HUES64 (cell line): ENCODE results near the gene SMS.

Source experiments
- H3K27ac ChIP-seq: 2 replicates; pipeline ENCODE4 v1.7.0; 2013; ENCODE audit warnings: low read depth, low read length, inconsistent platforms
- H3K27me3 ChIP-seq: 2 replicates; pipeline ENCODE4 v1.6.1; 2013; ENCODE audit warnings: mild to moderate bottlenecking, low read length; ENCODE audit not compliant: insufficient read depth
- H3K36me3 ChIP-seq: 2 replicates; pipeline ENCODE4 v1.6.1; 2013; ENCODE audit warnings: mild to moderate bottlenecking, low read length; ENCODE audit not compliant: insufficient read depth
- H3K4me1 ChIP-seq: 2 replicates; pipeline ENCODE4 v1.6.1; 2013; ENCODE audit warnings: mild to moderate bottlenecking, low read length, moderate library complexity; ENCODE audit not compliant: insufficient read depth
- H3K4me3 ChIP-seq: 2 replicates; pipeline ENCODE4 v1.5.1; 2013; ENCODE audit warnings: mild to moderate bottlenecking, low read length, moderate library complexity
- H3K9ac ChIP-seq: 2 replicates; pipeline ENCODE4 v1.6.1; 2013; ENCODE audit warnings: mild to moderate bottlenecking, low read depth, low read length
- H3K9me3 ChIP-seq: 2 replicates; pipeline ENCODE4 v1.6.1; 2013; ENCODE audit warnings: low read depth, low read length; ENCODE audit not compliant: insufficient read depth
- WGBS: fragments of 150-250, 120-280 bp; methylation state at CpG from one replicate; pipeline ENCODE4 v1.1.7; 2013; ENCODE audit warnings: missing lambda C conversion rate; 5-methylcytosine and 5-hydroxymethylcytosine counted together

The SMS gene

GRCh38 chrX:21978346-21978745, 37.8 kb downstream of the SMS start:
- WGBS: 100% methylated on average over 5 of the region's 5 CpGs
- H3K9ac ChIP-seq: no peak overlapping the region
- H3K9me3 ChIP-seq: no peaks in the 10 kb centered on the region
- H3K36me3 ChIP-seq: peaks cover 69% of the 10 kb centered on the region
- no peaks in the 10 kb centered on the region for H3K4me1 ChIP-seq
- H3K4me3 ChIP-seq: no peak overlapping the region
- H3K27me3 ChIP-seq: no peaks in the 10 kb centered on the region
- H3K27ac ChIP-seq: no peak overlapping the region

- no peaks in the 10 kb centered on the region for H3K27me3 ChIP-seq
- no peaks in the 10 kb centered on the region for H3K4me1 ChIP-seq
- no peak overlapping the region for H3K9ac ChIP-seq
- H3K36me3 ChIP-seq: peaks cover 58% of the 10 kb centered on the region
- WGBS: 98% methylated on average over 6 of the region's 6 CpGs
- H3K4me3 ChIP-seq: no peak overlapping the region
- no peak overlapping the region for H3K27ac ChIP-seq
- H3K9me3 ChIP-seq: no peaks in the 10 kb centered on the region
Measured at GRCh38 chrX:21982311-21982710, 41.8 kb downstream of the SMS start.

GRCh38 chrX:21985332-21985777, 44.8 kb downstream of the SMS start:
- WGBS: 34% methylated on average over 3 of the region's 3 CpGs
- peaks cover 64% of the 10 kb centered on the region for H3K36me3 ChIP-seq
- no peaks in the 10 kb centered on the region for H3K4me1 ChIP-seq
- no peaks in the 10 kb centered on the region for H3K27me3 ChIP-seq
- H3K9ac ChIP-seq: no peak overlapping the region
- H3K9me3 ChIP-seq: no peaks in the 10 kb centered on the region
- no peak overlapping the region for H3K4me3 ChIP-seq
- no peak overlapping the region for H3K27ac ChIP-seq

- H3K9ac ChIP-seq: no peak overlapping the region
- H3K4me3 ChIP-seq: no peak overlapping the region
- no peaks in the 10 kb centered on the region for H3K9me3 ChIP-seq
- H3K27me3 ChIP-seq: no peaks in the 10 kb centered on the region
- peaks cover 63% of the 10 kb centered on the region for H3K36me3 ChIP-seq
- no peaks in the 10 kb centered on the region for H3K4me1 ChIP-seq
- H3K27ac ChIP-seq: no peak overlapping the region
- 100% methylated on average over 1 of the region's 1 CpG for WGBS
Measured at GRCh38 chrX:21986596-21986995, 46.1 kb downstream of the SMS start.

GRCh38 chrX:21989384-21989783, 48.9 kb downstream of the SMS start:
- no peaks in the 10 kb centered on the region for H3K4me1 ChIP-seq
- no peaks in the 10 kb centered on the region for H3K27me3 ChIP-seq
- no peak overlapping the region for H3K27ac ChIP-seq
- WGBS: 89% methylated on average over 3 of the region's 4 CpGs
- no peak overlapping the region for H3K4me3 ChIP-seq
- no peaks in the 10 kb centered on the region for H3K9me3 ChIP-seq
- H3K36me3 ChIP-seq: peaks cover 80% of the 10 kb centered on the region
- no peak overlapping the region for H3K9ac ChIP-seq

- 82% methylated on average over 8 of the region's 8 CpGs for WGBS
- Histone ChIP-seq H3K27ac (no peak overlapping the region), H3K36me3 (peaks cover 76% of the 10 kb centered on the region), H3K27me3 (no peaks in the 10 kb centered on the region), H3K4me1 (no peaks in the 10 kb centered on the region), H3K9ac (no peak overlapping the region), H3K4me3 (no peak overlapping the region), H3K9me3 (no peaks in the 10 kb centered on the region)
Measured at GRCh38 chrX:21990832-21991231, 50.3 kb downstream of the SMS start.

GRCh38 chrX:21991504-21991903, 51.0 kb downstream of the SMS start:
- H3K9ac ChIP-seq: no peak overlapping the region

GRCh38 chrX:21993265-21993664, 52.8 kb downstream of the SMS start:
- H3K36me3 ChIP-seq: peaks cover 57% of the 10 kb centered on the region
- no peaks in the 10 kb centered on the region for H3K9me3 ChIP-seq
- H3K4me3 ChIP-seq: no peak overlapping the region
- H3K4me1 ChIP-seq: no peaks in the 10 kb centered on the region
- WGBS: 94% methylated on average over 8 of the region's 8 CpGs
- no peaks in the 10 kb centered on the region for H3K27me3 ChIP-seq
- no peak overlapping the region; the same call in 1 of the 2 replicates for H3K27ac ChIP-seq
- no peak overlapping the region for H3K9ac ChIP-seq

More at GRCh38 chrX:21991504-21991903, 51.0 kb downstream of the SMS start:
- no peaks in the 10 kb centered on the region for H3K4me1 ChIP-seq
- 100% methylated on average over 2 of the region's 3 CpGs for WGBS
- H3K9me3 ChIP-seq: no peaks in the 10 kb centered on the region
- peaks cover 71% of the 10 kb centered on the region for H3K36me3 ChIP-seq
- no peak overlapping the region for H3K4me3 ChIP-seq
- no peaks in the 10 kb centered on the region for H3K27me3 ChIP-seq
- no peak overlapping the region for H3K27ac ChIP-seq

- no peak overlapping the region for H3K27ac ChIP-seq
- no peak overlapping the region for H3K9ac ChIP-seq
- no peaks in the 10 kb centered on the region for H3K4me1 ChIP-seq
- no peak overlapping the region for H3K4me3 ChIP-seq
- no peaks in the 10 kb centered on the region for H3K27me3 ChIP-seq
- H3K36me3 ChIP-seq: peaks cover 29% of the 10 kb centered on the region
- no peaks in the 10 kb centered on the region for H3K9me3 ChIP-seq
- 96% methylated on average over 10 of the region's 10 CpGs for WGBS
Measured at GRCh38 chrX:21996872-21997455, 56.5 kb downstream of the SMS start.

GRCh38 chrX:21998037-21998436, 57.5 kb downstream of the SMS start:
- Histone ChIP-seq H3K27me3 (no peaks in the 10 kb centered on the region), H3K9me3 (no peaks in the 10 kb centered on the region), H3K27ac (no peak overlapping the region), H3K4me1 (no peaks in the 10 kb centered on the region), H3K36me3 (peaks cover 18% of the 10 kb centered on the region), H3K9ac (no peak overlapping the region), H3K4me3 (no peak overlapping the region)
- 92% methylated on average over 4 of the region's 4 CpGs for WGBS

- Histone ChIP-seq H3K4me1 (no peaks in the 10 kb centered on the region), H3K36me3 (no peaks in the 10 kb centered on the region), H3K9ac (no peak overlapping the region), H3K4me3 (no peak overlapping the region), H3K27ac (no peak overlapping the region), H3K9me3 (no peaks in the 10 kb centered on the region), H3K27me3 (no peaks in the 10 kb centered on the region)
- 90% methylated on average over 10 of the region's 10 CpGs for WGBS
Measured at GRCh38 chrX:22004866-22005265, 64.4 kb downstream of the SMS start.

- no peak overlapping the region for H3K4me3 ChIP-seq
- no peaks in the 10 kb centered on the region for H3K27me3 ChIP-seq
- no peaks in the 10 kb centered on the region for H3K36me3 ChIP-seq
- H3K4me1 ChIP-seq: no peaks in the 10 kb centered on the region
- no peak overlapping the region for H3K27ac ChIP-seq
- H3K9me3 ChIP-seq: no peaks in the 10 kb centered on the region
- 88% methylated on average over 4 of the region's 5 CpGs for WGBS
- no peak overlapping the region for H3K9ac ChIP-seq
Measured at GRCh38 chrX:22012051-22012450, 71.5 kb downstream of the SMS start.
